HepG2 (cell line): ENCODE measurements around the gene OXSM.

Source experiments
- CHCHD3 ChIP-seq: sonication (generic); formaldehyde crosslinking; IDR thresholded peaks from 2 replicates; pipeline ENCODE4 v1.8.0; 2022; ENCODE audit warnings: mild to moderate bottlenecking, missing genetic modification reagents, moderate library complexity
- HDAC1 ChIP-seq: sonication (generic); formaldehyde crosslinking; IDR thresholded peaks from 2 replicates; pipeline ENCODE4 v1.5.1; 2020; ENCODE audit warnings: mild to moderate bottlenecking, missing genetic modification reagents
- MAZ ChIP-seq, 2 experiments: sonication (generic) in 1 of 2; formaldehyde crosslinking in 1 of 2; IDR thresholded peaks; 2 replicates each; pipeline versions ENCODE4 v1.5.0 to v1.6.1; 2012 to 2020; ENCODE audit warnings: low read depth in 2 of 2, mild to moderate bottlenecking in 2 of 2, borderline replicate concordance in 1 of 2, improper control_type of control experiment in 1 of 2, low read length in 1 of 2, missing genetic modification reagents in 1 of 2, moderate library complexity in 1 of 2
- PCBP1 ChIP-seq: fragments of 200-400 bp; formaldehyde crosslinking; IDR thresholded peaks from 2 replicates; pipeline ENCODE4 v1.6.1; 2017; ENCODE audit warnings: mild to moderate bottlenecking, low read depth, low read length, borderline replicate concordance
- TCF12 ChIP-seq, 2 experiments: fragments of 450-650 bp in 1 of 2; sonication (generic) in 1 of 2; formaldehyde crosslinking in 1 of 2; IDR thresholded peaks; 2 replicates each; pipeline versions ENCODE4 v1.6.1 to v1.8.0; 2017 to 2022; ENCODE audit warnings: antibody characterized with exemption in 1 of 2, mild to moderate bottlenecking in 1 of 2, missing genetic modification reagents in 1 of 2, moderate library complexity in 1 of 2
- ZNF30 ChIP-seq: sonication (generic); formaldehyde crosslinking; IDR thresholded peaks from 2 replicates; pipeline ENCODE4 v1.5.0; 2020; ENCODE audit warnings: mild to moderate bottlenecking, missing genetic modification reagents
- ZNF670 ChIP-seq: sonication (generic); formaldehyde crosslinking; IDR thresholded peaks from 2 replicates; pipeline ENCODE4 v1.8.0; 2022; ENCODE audit warnings: mild to moderate bottlenecking, missing genetic modification reagents, borderline replicate concordance
- TF ChIP-seq, protein P1 (sequence below): sonication (generic); formaldehyde crosslinking; IDR thresholded peaks from 2 replicates; pipeline ENCODE4 v1.4.0; 2020; ENCODE audit warnings: missing genetic modification reagents; ENCODE audit errors: not compliant biosample characterization
- TF ChIP-seq, protein P2 (sequence below): IDR thresholded peaks from 2 replicates; pipeline ENCODE4 v1.6.1; 2016

DNA sequence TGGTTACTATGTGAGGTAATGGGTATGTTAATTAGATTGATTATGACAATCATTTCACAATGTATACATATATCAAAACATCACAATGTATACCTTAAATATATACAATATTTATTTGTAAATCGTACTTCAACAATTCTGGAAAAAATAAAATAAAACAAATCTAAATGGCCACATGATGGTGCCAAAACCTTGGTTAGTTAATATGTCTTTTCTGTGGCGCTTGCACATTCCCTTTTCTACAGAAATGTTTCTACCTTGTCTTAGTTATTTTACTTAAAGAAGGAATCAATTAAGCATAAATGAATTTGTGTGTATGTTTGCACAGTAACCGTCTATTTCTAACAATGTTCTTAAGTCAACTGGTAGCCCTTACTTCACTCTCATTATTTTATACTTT, 53.4 kb downstream of the OXSM start:
- TF ChIP-seq MAZ (IDR thresholded peaks at IDR 0.05; ENCODE audit: borderline replicate concordance, low read depth, low read length) (no peak), MAZ (CRISPR knock-in tag; IDR thresholded peaks at IDR 0.05; ENCODE audit: low read depth) (no peak), ZNF670 (CRISPR knock-in tag) (no peak), CHCHD3 (CRISPR knock-in tag) (no peak), TCF12 (IDR thresholded peaks at IDR 0.05) (no peak), TCF12 (CRISPR knock-in tag; IDR thresholded peaks at IDR 0.05) (no peak), ZNF30 (CRISPR knock-in tag) (no peak), PCBP1 (no peak), HDAC1 (CRISPR knock-in tag) (no peak)
- TF ChIP-seq, protein P1, sequence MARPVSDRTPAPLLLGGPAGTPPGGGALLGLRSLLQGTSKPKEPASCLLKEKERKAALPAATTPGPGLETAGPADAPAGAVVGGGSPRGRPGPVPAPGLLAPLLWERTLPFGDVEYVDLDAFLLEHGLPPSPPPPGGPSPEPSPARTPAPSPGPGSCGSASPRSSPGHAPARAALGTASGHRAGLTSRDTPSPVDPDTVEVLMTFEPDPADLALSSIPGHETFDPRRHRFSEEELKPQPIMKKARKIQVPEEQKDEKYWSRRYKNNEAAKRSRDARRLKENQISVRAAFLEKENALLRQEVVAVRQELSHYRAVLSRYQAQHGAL (CRISPR knock-in tag) = no peak
- TF ChIP-seq, protein P2, sequence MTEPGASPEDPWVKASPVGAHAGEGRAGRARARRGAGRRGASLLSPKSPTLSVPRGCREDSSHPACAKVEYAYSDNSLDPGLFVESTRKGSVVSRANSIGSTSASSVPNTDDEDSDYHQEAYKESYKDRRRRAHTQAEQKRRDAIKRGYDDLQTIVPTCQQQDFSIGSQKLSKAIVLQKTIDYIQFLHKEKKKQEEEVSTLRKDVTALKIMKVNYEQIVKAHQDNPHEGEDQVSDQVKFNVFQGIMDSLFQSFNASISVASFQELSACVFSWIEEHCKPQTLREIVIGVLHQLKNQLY = no peak
